Muscle layer of colon (tissue), 2 donors: ENCODE results near the gene GOLIM4.

Experiments used
- H3K27ac ChIP-seq: one replicate; pipeline ENCODE4 v1.7.0; 2013; ENCODE audit warnings: low read depth, mild to moderate bottlenecking, low read length, moderate library complexity
- H3K27me3 ChIP-seq, 2 donors: one replicate each; pipeline ENCODE4 v1.7.0; 2013; ENCODE audit warnings: low read length in 2 of 2, mild to moderate bottlenecking in 2 of 2; ENCODE audit not compliant: insufficient read depth in 2 of 2, control insufficient read depth in 1 of 2
- H3K36me3 ChIP-seq: one replicate; pipeline ENCODE4 v1.7.0; 2013; ENCODE audit warnings: mild to moderate bottlenecking, low read length; ENCODE audit not compliant: insufficient read depth
- H3K4me1 ChIP-seq: one replicate; pipeline ENCODE4 v1.7.0; 2013; ENCODE audit warnings: mild to moderate bottlenecking, low read length; ENCODE audit not compliant: insufficient read depth
- H3K4me3 ChIP-seq, 2 donors: one replicate each; pipeline ENCODE4 v1.7.0; 2013; ENCODE audit warnings: low read length in 2 of 2, low read depth in 1 of 2, mild to moderate bottlenecking in 1 of 2, moderate library complexity in 1 of 2
- H3K9ac ChIP-seq: one replicate; pipeline ENCODE4 v1.7.0; 2013; ENCODE audit warnings: low read length
- H3K9me3 ChIP-seq: one replicate; pipeline ENCODE4 v1.7.0; 2013; ENCODE audit warnings: mild to moderate bottlenecking, low read length
- donor health status: abdominal sarcoma.
- donor health status: Adenocarcinoma of cecum.

The GOLIM4 gene

GRCh38 chr3:168054447-168054846 is 41.3 kb downstream of the GOLIM4 start:
- Histone ChIP-seq H3K36me3 (no peaks in the 10 kb centered on the region), H3K27ac (no peak overlapping the region), H3K4me3 (no peak overlapping the region), H3K9me3 (no peaks in the 10 kb centered on the region), H3K4me1 (peaks cover 15% of the 10 kb centered on the region), H3K9ac (no peak overlapping the region), H3K27me3 (no peaks in the 10 kb centered on the region)

GRCh38 chr3:168053115-168053514 is 42.6 kb downstream of the GOLIM4 start:
- H3K4me3 ChIP-seq = no peak overlapping the region
- no peaks in the 10 kb centered on the region for H3K36me3 ChIP-seq
- no peak overlapping the region for H3K27ac ChIP-seq
- H3K9ac ChIP-seq = no peak overlapping the region
- H3K9me3 ChIP-seq = no peaks in the 10 kb centered on the region
- H3K4me1 ChIP-seq = peaks cover 26% of the 10 kb centered on the region
- H3K27me3 ChIP-seq = no peaks in the 10 kb centered on the region

- no peaks in the 10 kb centered on the region for H3K27me3 ChIP-seq
- H3K4me1 ChIP-seq = peaks cover 26% of the 10 kb centered on the region
- no peaks in the 10 kb centered on the region for H3K36me3 ChIP-seq
- no peak overlapping the region for H3K9ac ChIP-seq
- no peaks in the 10 kb centered on the region for H3K9me3 ChIP-seq
- no peak overlapping the region for H3K4me3 ChIP-seq
- H3K27ac ChIP-seq = no peak overlapping the region
These were observed 43.2 kb downstream of the GOLIM4 start for GRCh38 chr3:168052515-168052914.

- Histone ChIP-seq H3K36me3 (no peaks in the 10 kb centered on the region), H3K9ac (no peak overlapping the region), H3K4me3 (no peak overlapping the region), H3K27me3 (no peaks in the 10 kb centered on the region), H3K9me3 (no peaks in the 10 kb centered on the region), H3K27ac (no peak overlapping the region), H3K4me1 (peaks cover 26% of the 10 kb centered on the region)
These were observed 43.9 kb downstream of the GOLIM4 start for GRCh38 chr3:168051531-168052471.

GRCh38 chr3:168051070-168051469 is 44.7 kb downstream of the GOLIM4 start:
- H3K4me1 ChIP-seq = peaks cover 26% of the 10 kb centered on the region
- H3K27me3 ChIP-seq = no peaks in the 10 kb centered on the region
- H3K36me3 ChIP-seq = no peaks in the 10 kb centered on the region
- no peak overlapping the region for H3K4me3 ChIP-seq
- no peak overlapping the region for H3K27ac ChIP-seq
- H3K9ac ChIP-seq = no peak overlapping the region
- no peaks in the 10 kb centered on the region for H3K9me3 ChIP-seq

GRCh38 chr3:168049367-168049974 is 46.3 kb downstream of the GOLIM4 start:
- no peaks in the 10 kb centered on the region for H3K27me3 ChIP-seq
- peaks cover 26% of the 10 kb centered on the region for H3K4me1 ChIP-seq
- no peak overlapping the region for H3K4me3 ChIP-seq
- H3K36me3 ChIP-seq = no peaks in the 10 kb centered on the region
- no peak overlapping the region for H3K27ac ChIP-seq
- H3K9me3 ChIP-seq = no peaks in the 10 kb centered on the region
- H3K9ac ChIP-seq = no peak overlapping the region

- Histone ChIP-seq H3K36me3 (no peaks in the 10 kb centered on the region), H3K4me1 (peaks cover 26% of the 10 kb centered on the region), H3K9me3 (no peaks in the 10 kb centered on the region), H3K4me3 (no peak overlapping the region), H3K27me3 (no peaks in the 10 kb centered on the region), H3K27ac (no peak overlapping the region), H3K9ac (no peak overlapping the region)
These were observed 47.1 kb downstream of the GOLIM4 start for GRCh38 chr3:168048414-168049330.

- H3K27ac ChIP-seq = no peak overlapping the region
These were observed 47.8 kb downstream of the GOLIM4 start for GRCh38 chr3:168047936-168048335.

GRCh38 chr3:168047190-168047795 is 48.4 kb downstream of the GOLIM4 start:
- Histone ChIP-seq H3K4me3 (no peak overlapping the region), H3K36me3 (no peaks in the 10 kb centered on the region), H3K27me3 (no peaks in the 10 kb centered on the region), H3K9ac (no peak overlapping the region), H3K9me3 (no peaks in the 10 kb centered on the region), H3K4me1 (peaks cover 26% of the 10 kb centered on the region), H3K27ac (no peak overlapping the region)

More at GRCh38 chr3:168047936-168048335, 47.8 kb downstream of the GOLIM4 start:
- Histone ChIP-seq H3K36me3 (no peaks in the 10 kb centered on the region), H3K9ac (no peak overlapping the region), H3K4me3 (no peak overlapping the region), H3K27me3 (no peaks in the 10 kb centered on the region), H3K9me3 (no peaks in the 10 kb centered on the region), H3K4me1 (peaks cover 26% of the 10 kb centered on the region)

- Histone ChIP-seq H3K36me3 (peaks cover 5% of the 10 kb centered on the region), H3K4me3 (no peak overlapping the region), H3K27me3 (no peaks in the 10 kb centered on the region), H3K4me1 (peaks cover 7% of the 10 kb centered on the region), H3K27ac (no peak overlapping the region), H3K9me3 (no peaks in the 10 kb centered on the region), H3K9ac (no peak overlapping the region)
These were observed 51.7 kb downstream of the GOLIM4 start for GRCh38 chr3:168044049-168044448.
